ENCODE measurements around the gene GRIK2. TPM values are rescaled to one million over a fixed set of nuclear protein-coding genes. Genes with fewer than 3 reads are reported as not detected.

The GRIK2 gene
- total RNA-seq, 1 experiment from 2014 or later, result 0.70 TPM

DNA sequence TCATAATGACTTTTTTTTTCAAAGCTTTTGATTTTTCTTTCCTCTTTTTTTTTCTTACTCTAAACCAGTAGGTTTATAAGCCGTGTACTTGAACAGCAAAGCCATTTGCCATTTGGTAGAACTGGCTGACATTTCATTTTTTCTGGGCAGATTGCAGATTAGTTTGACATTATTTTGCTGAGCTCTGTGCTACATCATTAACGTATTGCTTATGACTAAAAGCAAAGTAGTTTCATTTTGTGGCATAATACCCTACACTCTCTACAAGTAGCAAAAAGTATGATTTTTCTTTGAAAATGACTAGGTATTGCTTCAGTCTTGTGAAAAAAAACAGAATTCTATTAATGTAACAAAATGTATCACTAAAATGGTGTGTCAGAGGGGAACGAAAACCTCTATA is 141.3 kb downstream of the GRIK2 start:
- Histone ChIP-seq H2BK5ac (ENCODE audit: insufficient read length, low read length) (no peak overlapping the region), H3K23me2 (ENCODE audit: insufficient read length, low read depth, low read length, poor library complexity, severe bottlenecking) (no peaks in the 10 kb centered on the region), H3K79me1 (ENCODE audit: insufficient read depth, low read depth, low read length, poor library complexity, severe bottlenecking) (no peaks in the 10 kb centered on the region), H3K9ac (ENCODE audit: extremely low read depth, insufficient read length, low read length) (no peak overlapping the region), H3K4me2 (ENCODE audit: insufficient read depth, insufficient read length, low read length) (no peak overlapping the region), H3K9me3 (ENCODE audit: control insufficient read depth, low read depth, low read length) (no peaks in the 10 kb centered on the region), H2BK20ac (ENCODE audit: low read depth, low read length, poor library complexity, severe bottlenecking) (no peak overlapping the region), H3K79me2 (ENCODE audit: insufficient read depth, low read length) (no peaks in the 10 kb centered on the region), H3K4ac (ENCODE audit: low read depth, low read length) (no peak overlapping the region), H4K8ac (replicated peaks; ENCODE audit: insufficient read length, low read depth, low read length) (no peak overlapping the region), H3K18ac (ENCODE audit: insufficient read length, low read depth, low read length) (no peak overlapping the region), H3K23ac (ENCODE audit: insufficient read length, low read depth, low read length) (no peak overlapping the region), H3K4me1 (ENCODE audit: insufficient read depth, low read length) (no peaks in the 10 kb centered on the region), H3K27ac (ENCODE audit: insufficient read length, low read depth, low read length) (no peak overlapping the region), H2BK15ac (ENCODE audit: low read depth, low read length) (no peak overlapping the region), H3K56ac (ENCODE audit: insufficient read length, low read depth, low read length) (no peak overlapping the region), H2AFZ (ENCODE audit: low read length) (no peak overlapping the region), H2BK120ac (ENCODE audit: low read depth, low read length, poor library complexity, severe bottlenecking) (no peak overlapping the region), H3T11ph (ENCODE audit: low read length) (no peak overlapping the region), H2BK12ac (ENCODE audit: insufficient read length, low read depth, low read length) (no peak overlapping the region), H4K91ac (ENCODE audit: insufficient read length, low read depth, low read length) (no peak overlapping the region), H4K5ac (ENCODE audit: insufficient read length, low read depth, low read length) (no peak overlapping the region), H3K27me3 (ENCODE audit: insufficient read depth, low read length) (no peaks in the 10 kb centered on the region), H2AK5ac (ENCODE audit: insufficient read length, low read length) (no peak overlapping the region), H4K20me1 (ENCODE audit: control insufficient read depth, insufficient read depth, insufficient read length) (no peaks in the 10 kb centered on the region), H3K14ac (ENCODE audit: insufficient read depth, low read length) (no peak overlapping the region)
- Mint-ChIP-seq H3K4me1 (0 out of 4 replicates have a peak, but pooled peaks cover 0 to 3% of the 10 kb centered on the region in 2 experiments), H3K9me3 (no peaks in the 10 kb centered on the region), H3K27ac (no peak overlapping the region), H3K4me3 (no peak overlapping the region), H3K36me3 (ENCODE audit: insufficient read depth in 1 of 3, low read depth in 3 of 3) (no peaks in the 10 kb centered on the region), H3K27me3 (ENCODE audit: low read depth) (no peaks in the 10 kb centered on the region)
- WGBS (ENCODE audit: extremely low coverage, insufficient read length, low lambda C conversion rate), result no CpG with 5 or more reads among the region's 3 CpGs
- TF ChIP-seq, protein P1, sequence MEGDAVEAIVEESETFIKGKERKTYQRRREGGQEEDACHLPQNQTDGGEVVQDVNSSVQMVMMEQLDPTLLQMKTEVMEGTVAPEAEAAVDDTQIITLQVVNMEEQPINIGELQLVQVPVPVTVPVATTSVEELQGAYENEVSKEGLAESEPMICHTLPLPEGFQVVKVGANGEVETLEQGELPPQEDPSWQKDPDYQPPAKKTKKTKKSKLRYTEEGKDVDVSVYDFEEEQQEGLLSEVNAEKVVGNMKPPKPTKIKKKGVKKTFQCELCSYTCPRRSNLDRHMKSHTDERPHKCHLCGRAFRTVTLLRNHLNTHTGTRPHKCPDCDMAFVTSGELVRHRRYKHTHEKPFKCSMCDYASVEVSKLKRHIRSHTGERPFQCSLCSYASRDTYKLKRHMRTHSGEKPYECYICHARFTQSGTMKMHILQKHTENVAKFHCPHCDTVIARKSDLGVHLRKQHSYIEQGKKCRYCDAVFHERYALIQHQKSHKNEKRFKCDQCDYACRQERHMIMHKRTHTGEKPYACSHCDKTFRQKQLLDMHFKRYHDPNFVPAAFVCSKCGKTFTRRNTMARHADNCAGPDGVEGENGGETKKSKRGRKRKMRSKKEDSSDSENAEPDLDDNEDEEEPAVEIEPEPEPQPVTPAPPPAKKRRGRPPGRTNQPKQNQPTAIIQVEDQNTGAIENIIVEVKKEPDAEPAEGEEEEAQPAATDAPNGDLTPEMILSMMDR (conservative IDR thresholded peaks at IDR 0.05), result no peak
- DNase-seq, result no peak

Measured in H9 (cell line).